Stomach smooth muscle (tissue), 2 donors: ENCODE measurements around the gene GTF2F2.

Source experiments
- H3K27ac ChIP-seq: one replicate; pipeline ENCODE4 v1.7.0; 2013; ENCODE audit warnings: mild to moderate bottlenecking, low read length, inconsistent platforms
- H3K27me3 ChIP-seq, 2 donors: one replicate each; pipeline ENCODE4 v1.7.0; 2013; ENCODE audit warnings: low read length in 2 of 2; ENCODE audit not compliant: insufficient read depth in 2 of 2, control insufficient read depth in 1 of 2
- H3K36me3 ChIP-seq, 2 donors: one replicate each; pipeline ENCODE4 v1.7.0; 2013; ENCODE audit warnings: low read length in 2 of 2; ENCODE audit not compliant: control insufficient read depth in 2 of 2, insufficient read depth in 2 of 2
- H3K4me1 ChIP-seq: one replicate; pipeline ENCODE4 v1.7.0; 2013; ENCODE audit warnings: low read length; ENCODE audit not compliant: control insufficient read depth, insufficient read depth
- H3K4me3 ChIP-seq, 2 donors: one replicate each; pipeline ENCODE4 v1.7.0; 2013; ENCODE audit warnings: low read length in 2 of 2
- H3K9ac ChIP-seq, 2 donors: one replicate each; pipeline ENCODE4 v1.7.0; 2013; ENCODE audit warnings: low read length in 2 of 2, mild to moderate bottlenecking in 1 of 2
- H3K9me3 ChIP-seq, 2 donors: one replicate each; pipeline ENCODE4 v1.7.0; 2013; ENCODE audit warnings: low read length in 2 of 2; ENCODE audit not compliant: control insufficient read depth in 2 of 2
- donor health status: healthy.
- donor health status: Pancreatic carcinoma.

Gene GTF2F2

GRCh38 chr13:45198924-45199323, 78.6 kb downstream of the GTF2F2 start:
- H3K36me3 ChIP-seq, result no peaks in the 10 kb centered on the region
- no peak overlapping the region for H3K4me3 ChIP-seq
- no peak overlapping the region for H3K27ac ChIP-seq
- no peaks in the 10 kb centered on the region for H3K27me3 ChIP-seq
- H3K9ac ChIP-seq, result no peak overlapping the region
- no peaks in the 10 kb centered on the region for H3K4me1 ChIP-seq
- no peaks in the 10 kb centered on the region for H3K9me3 ChIP-seq

GRCh38 chr13:45199711-45200110, 79.4 kb downstream of the GTF2F2 start:
- no peaks in the 10 kb centered on the region for H3K9me3 ChIP-seq
- no peak overlapping the region for H3K27ac ChIP-seq
- H3K4me1 ChIP-seq, result no peaks in the 10 kb centered on the region
- H3K36me3 ChIP-seq, result no peaks in the 10 kb centered on the region
- H3K27me3 ChIP-seq, result no peaks in the 10 kb centered on the region
- no peak overlapping the region for H3K4me3 ChIP-seq
- no peak overlapping the region for H3K9ac ChIP-seq

- no peaks in the 10 kb centered on the region for H3K27me3 ChIP-seq
- H3K9ac ChIP-seq, result no peak within 1 kb of the TSS
- no peaks in the 10 kb centered on the region for H3K9me3 ChIP-seq
- H3K4me1 ChIP-seq, result no peaks in the 10 kb centered on the region
- H3K36me3 ChIP-seq, result no peaks in the 10 kb centered on the region
- no peak within 1 kb of the TSS for H3K27ac ChIP-seq
- no peak within 1 kb of the TSS for H3K4me3 ChIP-seq
These were observed 80.5 kb downstream of the GTF2F2 start, which contains the start of gene KCTD4 for GRCh38 chr13:45200701-45201232. KCTD4 (minus strand) TSS chr13:45201045; CDS start chr13:45194567, 6,478 bp downstream.

GRCh38 chr13:45205124-45205523, 84.8 kb downstream of the GTF2F2 start:
- Histone ChIP-seq H3K9me3 (no peaks in the 10 kb centered on the region), H3K36me3 (peaks cover 2 to 5% of the 10 kb centered on the region in 2 donors), H3K4me1 (peaks cover 12% of the 10 kb centered on the region), H3K9ac (no peak overlapping the region), H3K27me3 (no peaks in the 10 kb centered on the region), H3K4me3 (no peak overlapping the region), H3K27ac (no peak overlapping the region)

GRCh38 chr13:45206340-45206739, 86.0 kb downstream of the GTF2F2 start:
- Histone ChIP-seq H3K27me3 (no peaks in the 10 kb centered on the region), H3K36me3 (peaks cover 4 to 8% of the 10 kb centered on the region in 2 donors), H3K27ac (peak overlapping the region; percentile 31), H3K4me1 (peaks cover 12% of the 10 kb centered on the region), H3K9ac (peak overlapping the region in 1 of 2 donors; percentile 71), H3K4me3 (peak overlapping the region; percentile 58 to 61), H3K9me3 (no peaks in the 10 kb centered on the region)

GRCh38 chr13:45207319-45207718, 87.0 kb downstream of the GTF2F2 start:
- H3K36me3 ChIP-seq, result peaks cover 4 to 8% of the 10 kb centered on the region in 2 donors
- peaks cover 12% of the 10 kb centered on the region for H3K4me1 ChIP-seq
- H3K9me3 ChIP-seq, result no peaks in the 10 kb centered on the region
- H3K27ac ChIP-seq, result peak overlapping the region; percentile 31
- peak overlapping the region; percentile 58 to 61 for H3K4me3 ChIP-seq
- no peaks in the 10 kb centered on the region for H3K27me3 ChIP-seq
- peak overlapping the region; percentile 52 to 71 for H3K9ac ChIP-seq

- H3K9me3 ChIP-seq, result no peaks in the 10 kb centered on the region
- H3K4me1 ChIP-seq, result peaks cover 12% of the 10 kb centered on the region
- H3K9ac ChIP-seq, result peak overlapping the region in 1 of 2 donors; percentile 5
- H3K27ac ChIP-seq, result peak overlapping the region; percentile 31
- H3K4me3 ChIP-seq, result peak overlapping the region; percentile 58 to 61
- no peaks in the 10 kb centered on the region for H3K27me3 ChIP-seq
- peaks cover 4 to 8% of the 10 kb centered on the region in 2 donors for H3K36me3 ChIP-seq
These were observed 87.8 kb downstream of the GTF2F2 start for GRCh38 chr13:45208132-45208531.

- no peak overlapping the region for H3K27ac ChIP-seq
These were observed 88.9 kb downstream of the GTF2F2 start for GRCh38 chr13:45209229-45209628.

GRCh38 chr13:45215392-45216077, 95.2 kb downstream of the GTF2F2 start:
- no peak overlapping the region for H3K27ac ChIP-seq
- no peaks in the 10 kb centered on the region for H3K4me1 ChIP-seq

More at GRCh38 chr13:45209229-45209628, 88.9 kb downstream of the GTF2F2 start:
- Histone ChIP-seq H3K9me3 (no peaks in the 10 kb centered on the region), H3K4me3 (no peak overlapping the region), H3K36me3 (peaks cover 4 to 8% of the 10 kb centered on the region in 2 donors), H3K9ac (no peak overlapping the region), H3K4me1 (peaks cover 12% of the 10 kb centered on the region), H3K27me3 (no peaks in the 10 kb centered on the region)

GRCh38 chr13:45216193-45216592, 95.9 kb downstream of the GTF2F2 start:
- Histone ChIP-seq H3K27me3 (no peaks in the 10 kb centered on the region), H3K4me1 (no peaks in the 10 kb centered on the region), H3K36me3 (peaks cover 0 to 2% of the 10 kb centered on the region in 2 donors), H3K27ac (no peak overlapping the region), H3K9ac (no peak overlapping the region), H3K9me3 (no peaks in the 10 kb centered on the region), H3K4me3 (no peak overlapping the region)

More at GRCh38 chr13:45215392-45216077, 95.2 kb downstream of the GTF2F2 start:
- no peaks in the 10 kb centered on the region for H3K27me3 ChIP-seq
- H3K36me3 ChIP-seq, result peaks cover 0 to 2% of the 10 kb centered on the region in 2 donors
- H3K9ac ChIP-seq, result no peak overlapping the region
- H3K4me3 ChIP-seq, result no peak overlapping the region
- no peaks in the 10 kb centered on the region for H3K9me3 ChIP-seq

- H3K9me3 ChIP-seq, result no peaks in the 10 kb centered on the region
- no peaks in the 10 kb centered on the region for H3K4me1 ChIP-seq
- H3K36me3 ChIP-seq, result peaks cover 0 to 2% of the 10 kb centered on the region in 2 donors
- H3K9ac ChIP-seq, result no peak overlapping the region
- H3K27me3 ChIP-seq, result no peaks in the 10 kb centered on the region
- H3K4me3 ChIP-seq, result no peak overlapping the region
- H3K27ac ChIP-seq, result no peak overlapping the region
These were observed 98.4 kb downstream of the GTF2F2 start for GRCh38 chr13:45218689-45219088.
